ENCODE data around the gene STRADA.
A peak's percentile ranks its signal among the peaks of the same experiment; 100 is the strongest.

STRADA gene

DNA sequence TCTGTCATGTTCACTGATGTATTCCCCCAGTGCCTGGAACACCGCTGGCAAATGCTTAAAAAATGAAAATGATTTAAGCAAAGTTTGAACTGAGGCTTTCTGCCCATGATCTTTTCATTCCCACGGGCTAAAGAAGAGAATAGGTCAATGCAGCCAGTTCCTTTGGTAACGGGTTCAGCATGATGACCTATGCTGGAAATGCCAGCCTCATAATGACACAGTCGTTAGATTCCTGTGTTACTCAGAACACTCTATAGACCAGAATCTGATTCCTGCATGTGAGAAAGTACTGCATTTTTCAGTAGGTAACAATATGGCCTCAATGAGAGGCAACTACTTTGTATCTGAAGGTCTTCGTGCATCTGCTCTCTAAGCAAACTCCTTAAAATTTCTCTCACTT, 22.6 kb downstream of the STRADA start:
- Histone ChIP-seq H3K4me3 (no peak overlapping the region), H3K4me1 (no peaks in the 10 kb centered on the region), H3K27me3 (no peaks in the 10 kb centered on the region), H4K20me1 (no peaks in the 10 kb centered on the region), H3K9ac (no peak overlapping the region), H3K4me2 (no peak overlapping the region), H3K9me3 (no peaks in the 10 kb centered on the region), H3K36me3 (peaks cover 79% of the 10 kb centered on the region), H3K27ac (no peak overlapping the region)
- TF ChIP-seq Cebpa-rat (IDR thresholded peaks at IDR 0.05), result no peak

DNA sequence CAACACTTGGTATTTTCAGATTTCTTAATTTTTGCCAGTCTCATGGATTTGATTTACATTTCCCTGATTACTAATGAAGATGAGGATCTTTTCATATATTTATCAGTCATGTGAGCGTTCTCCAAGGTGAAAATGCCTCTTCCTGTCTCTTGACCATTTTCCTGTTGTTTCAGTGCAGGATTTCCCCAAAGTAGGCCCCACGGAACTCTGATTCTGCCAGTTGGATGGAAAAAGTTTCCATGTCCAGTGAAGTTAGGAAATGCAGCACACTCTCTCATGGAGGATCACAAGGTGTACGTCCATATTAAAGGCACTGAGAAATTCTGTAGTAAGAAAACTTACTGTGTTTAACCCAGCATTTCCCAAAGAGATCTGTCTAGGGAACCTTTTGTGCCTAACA, 25.2 kb downstream of the STRADA start:
- H3K27ac ChIP-seq, result no peak overlapping the region
- no peaks in the 10 kb centered on the region for H4K20me1 ChIP-seq
- H3K9me3 ChIP-seq, result no peaks in the 10 kb centered on the region
- no peak overlapping the region for H3K4me3 ChIP-seq
- no peaks in the 10 kb centered on the region for H3K27me3 ChIP-seq
- no peak for TF ChIP-seq Cebpa-rat (IDR thresholded peaks at IDR 0.05)
- H3K9ac ChIP-seq, result no peak overlapping the region
- H3K4me1 ChIP-seq, result no peaks in the 10 kb centered on the region
- H3K36me3 ChIP-seq, result peaks cover 94% of the 10 kb centered on the region
- no peak overlapping the region for H3K4me2 ChIP-seq

DNA sequence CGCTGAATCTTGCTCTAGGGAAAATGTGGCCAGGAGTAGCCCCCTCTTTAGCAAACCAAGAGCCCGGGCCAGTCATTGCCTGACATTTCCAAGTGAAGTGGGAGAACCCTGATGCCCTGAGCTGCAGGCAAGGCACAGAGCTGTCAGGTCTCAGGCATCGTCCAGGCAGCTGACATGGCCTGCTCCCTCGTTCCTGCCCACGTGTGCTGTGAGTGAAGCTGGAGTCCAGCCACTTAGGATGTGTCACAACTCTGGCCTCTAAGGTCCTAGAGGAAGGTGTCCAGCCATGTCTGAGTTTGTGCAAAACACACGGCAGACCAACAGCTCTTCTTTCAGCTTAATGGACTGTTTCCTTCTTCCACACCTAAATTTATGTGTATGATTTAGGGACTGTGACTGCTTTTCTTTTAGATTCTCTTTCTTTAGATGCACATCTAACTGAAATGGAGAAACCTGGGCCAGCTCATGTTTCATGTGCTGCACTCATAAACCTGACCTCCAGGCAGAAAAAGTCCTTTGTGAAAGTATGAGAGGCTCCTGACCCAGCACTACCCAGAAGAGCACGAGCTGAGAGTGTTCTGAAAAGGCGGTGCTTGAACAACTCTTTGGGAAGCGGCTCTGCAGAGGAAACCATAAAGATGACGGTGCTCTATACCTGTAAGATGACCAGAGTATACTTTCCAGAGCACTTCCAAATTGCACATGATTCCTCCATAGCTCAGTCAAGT, 26.9 kb downstream of the STRADA start:
- Histone ChIP-seq H3K27ac (no peak overlapping the region), H3K4me3 (no peak overlapping the region), H3K9me3 (no peaks in the 10 kb centered on the region), H3K9ac (no peak overlapping the region), H3K4me1 (no peaks in the 10 kb centered on the region), H3K4me2 (no peak overlapping the region), H3K36me3 (peaks cover 99% of the 10 kb centered on the region), H4K20me1 (no peaks in the 10 kb centered on the region), H3K27me3 (no peaks in the 10 kb centered on the region)
- TF ChIP-seq Cebpa-rat (IDR thresholded peaks at IDR 0.05), result no peak

DNA sequence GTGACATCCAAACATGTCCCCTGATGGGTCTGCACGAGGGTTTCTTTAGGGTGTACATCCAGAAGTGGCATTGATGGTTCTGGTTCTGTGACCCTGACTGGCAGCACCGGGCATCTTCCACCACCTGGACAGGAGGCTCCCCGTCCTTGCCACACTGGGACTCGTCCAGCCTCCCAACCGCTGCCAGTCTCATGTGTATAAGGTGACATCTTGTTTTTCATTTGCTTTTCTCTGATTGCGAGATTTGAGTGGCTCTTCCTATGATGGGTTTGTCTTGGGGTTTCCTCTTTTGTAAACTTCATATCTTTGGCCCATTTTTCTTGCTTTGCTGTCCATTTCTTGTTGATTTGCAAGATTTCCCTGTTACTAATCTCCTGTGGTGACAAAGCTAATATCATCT, 32.5 kb downstream of the STRADA start:
- H3K36me3 ChIP-seq, result peaks cover 97% of the 10 kb centered on the region
- no peak overlapping the region for H3K4me2 ChIP-seq
- H3K27ac ChIP-seq, result no peak overlapping the region
- no peak overlapping the region for H3K4me3 ChIP-seq
- H3K9ac ChIP-seq, result no peak overlapping the region
- TF ChIP-seq Cebpa-rat (IDR thresholded peaks at IDR 0.05), result no peak
- peaks cover 29% of the 10 kb centered on the region for H3K4me1 ChIP-seq
- H3K9me3 ChIP-seq, result no peaks in the 10 kb centered on the region
- peaks cover 28% of the 10 kb centered on the region for H4K20me1 ChIP-seq
- no peaks in the 10 kb centered on the region for H3K27me3 ChIP-seq

DNA sequence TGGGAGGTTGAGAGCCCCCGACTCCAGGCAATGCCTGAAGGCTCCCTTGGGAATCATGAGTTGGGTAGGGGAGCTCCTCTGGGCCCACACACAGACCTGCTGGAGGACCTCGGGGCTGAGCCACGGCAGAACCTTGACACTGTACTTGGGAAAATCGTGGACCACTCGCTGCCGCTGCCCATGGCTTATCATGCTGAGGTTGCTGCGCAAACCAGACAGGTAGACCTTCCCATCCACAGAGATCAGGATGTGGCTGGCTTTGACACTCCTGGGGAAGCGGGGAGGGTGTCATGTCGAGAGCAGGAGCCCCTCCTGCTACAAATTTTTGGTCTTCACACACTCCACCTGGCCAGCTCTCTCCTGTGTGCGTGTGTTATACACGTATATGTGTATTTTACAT, 34.4 kb downstream of the STRADA start:
- Histone ChIP-seq H3K9ac (no peak overlapping the region; the same call in 1 of the 2 replicates), H3K27ac (no peak overlapping the region), H3K4me2 (peak overlapping the region; percentile 50; the same call in 1 of the 2 replicates), H3K4me1 (peaks cover 49% of the 10 kb centered on the region), H3K36me3 (peaks cover 92% of the 10 kb centered on the region), H3K27me3 (no peaks in the 10 kb centered on the region), H3K4me3 (no peak overlapping the region), H3K9me3 (no peaks in the 10 kb centered on the region), H4K20me1 (peaks cover 48% of the 10 kb centered on the region)
- TF ChIP-seq Cebpa-rat (IDR thresholded peaks at IDR 0.05), result no peak

DNA sequence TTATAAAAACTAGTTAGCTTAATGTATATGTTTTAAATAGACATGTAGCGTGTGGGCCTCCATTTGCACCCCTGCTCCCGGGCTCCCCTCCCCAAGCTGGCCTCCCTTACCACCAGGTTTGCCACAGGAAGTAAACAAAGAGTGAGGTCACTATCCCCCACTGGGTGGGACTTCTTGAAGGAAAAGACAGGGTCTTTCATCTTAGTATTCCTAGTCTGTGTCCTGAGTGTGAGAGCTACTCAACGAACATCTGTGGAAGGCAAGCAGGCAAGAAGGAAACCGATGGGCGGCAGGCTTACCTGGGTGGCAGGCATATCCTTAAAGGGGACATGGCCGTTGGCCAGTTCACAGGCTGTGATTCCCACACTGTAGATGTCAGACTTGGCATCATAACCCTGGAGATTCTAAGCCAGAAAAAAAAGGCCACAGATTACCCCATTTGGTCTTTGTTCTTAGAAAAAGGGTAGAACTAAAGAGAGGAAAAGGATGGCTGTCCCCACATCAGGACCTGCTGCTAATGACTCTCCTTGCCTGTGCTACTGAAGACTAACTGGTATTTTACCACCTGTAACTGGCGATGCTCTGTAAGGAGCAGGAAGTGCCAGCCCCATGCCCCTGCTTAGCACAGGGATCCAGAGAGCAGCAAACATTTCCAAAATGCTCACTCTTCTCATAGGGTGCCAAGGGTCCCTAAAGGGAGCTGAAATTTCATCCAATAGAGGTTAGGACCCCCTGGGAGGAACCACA, 35.1 kb downstream of the STRADA start:
- no peak for TF ChIP-seq Cebpa-rat (IDR thresholded peaks at IDR 0.05)
- Histone ChIP-seq H3K9me3 (no peaks in the 10 kb centered on the region), H4K20me1 (peaks cover 49% of the 10 kb centered on the region), H3K36me3 (peaks cover 86% of the 10 kb centered on the region), H3K27me3 (no peaks in the 10 kb centered on the region), H3K9ac (peak overlapping the region; percentile 38; the same call in 1 of the 2 replicates), H3K4me2 (peak overlapping the region; percentile 50), H3K4me3 (no peak overlapping the region), H3K4me1 (peaks cover 54% of the 10 kb centered on the region), H3K27ac (no peak overlapping the region)

DNA sequence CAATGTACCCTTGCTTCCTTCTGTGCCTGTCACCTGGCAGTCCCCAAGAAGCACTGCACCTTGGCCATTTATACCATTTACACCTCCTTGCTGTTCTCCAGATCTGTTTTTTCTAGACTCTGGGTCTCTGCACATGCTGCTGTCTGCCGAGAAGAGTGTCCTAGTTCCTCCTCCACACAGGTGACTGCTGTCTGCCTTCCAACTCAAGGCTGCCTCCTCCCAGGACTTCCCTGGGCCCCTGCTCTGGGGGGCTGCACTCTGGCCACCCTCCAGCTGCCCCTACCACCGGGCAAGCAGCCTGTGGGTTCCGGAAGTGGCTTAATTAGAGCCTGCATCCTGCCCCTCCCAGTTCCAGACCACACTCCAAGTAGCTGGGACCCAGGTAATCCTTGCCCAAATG, 35.9 kb downstream of the STRADA start:
- Histone ChIP-seq H3K4me1 (peaks cover 63% of the 10 kb centered on the region), H3K27ac (peak overlapping the region; percentile 44; the same call in 1 of the 2 replicates)

DNA sequence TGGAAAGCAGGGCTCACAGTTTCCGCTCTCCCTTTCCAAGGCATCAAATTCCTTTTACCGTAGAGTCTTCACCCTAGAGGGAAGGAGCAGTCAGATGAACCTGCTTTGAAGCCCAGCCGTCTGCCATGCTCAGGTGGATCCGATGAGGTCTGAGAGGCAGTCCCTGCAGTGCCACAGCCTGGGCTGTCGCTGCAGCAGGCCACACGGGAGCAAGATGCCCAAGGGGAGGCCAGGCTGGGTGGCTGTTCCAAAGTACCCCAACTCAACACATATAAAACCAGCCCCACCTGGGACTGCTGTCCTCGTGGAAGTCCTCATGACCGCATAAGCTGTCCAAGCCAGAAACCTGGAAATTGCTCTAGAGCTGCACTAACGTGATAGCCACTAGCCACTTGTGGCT, 36.8 kb downstream of the STRADA start:
- no peak overlapping the region for H3K9ac ChIP-seq
- H3K27ac ChIP-seq, result no peak overlapping the region
- H3K9me3 ChIP-seq, result no peaks in the 10 kb centered on the region
- no peak overlapping the region for H3K4me2 ChIP-seq
- TF ChIP-seq Cebpa-rat (IDR thresholded peaks at IDR 0.05), result no peak
- no peak overlapping the region for H3K4me3 ChIP-seq
- no peaks in the 10 kb centered on the region for H3K27me3 ChIP-seq
- peaks cover 67% of the 10 kb centered on the region for H3K4me1 ChIP-seq
- H4K20me1 ChIP-seq, result peaks cover 49% of the 10 kb centered on the region
- peaks cover 69% of the 10 kb centered on the region for H3K36me3 ChIP-seq

More for the DNA sequence above, 35.9 kb downstream of the STRADA start:
- TF ChIP-seq Cebpa-rat (IDR thresholded peaks at IDR 0.05), result no peak
- H4K20me1 ChIP-seq, result peaks cover 49% of the 10 kb centered on the region
- H3K9me3 ChIP-seq, result no peaks in the 10 kb centered on the region
- peaks cover 77% of the 10 kb centered on the region for H3K36me3 ChIP-seq
- H3K27me3 ChIP-seq, result no peaks in the 10 kb centered on the region
- 0 out of 2 replicates have a peak overlapping the region, but pooled peaks have one; percentile 28 for H3K9ac ChIP-seq
- no peak overlapping the region for H3K4me3 ChIP-seq
- H3K4me2 ChIP-seq, result peak overlapping the region; percentile 50

DNA sequence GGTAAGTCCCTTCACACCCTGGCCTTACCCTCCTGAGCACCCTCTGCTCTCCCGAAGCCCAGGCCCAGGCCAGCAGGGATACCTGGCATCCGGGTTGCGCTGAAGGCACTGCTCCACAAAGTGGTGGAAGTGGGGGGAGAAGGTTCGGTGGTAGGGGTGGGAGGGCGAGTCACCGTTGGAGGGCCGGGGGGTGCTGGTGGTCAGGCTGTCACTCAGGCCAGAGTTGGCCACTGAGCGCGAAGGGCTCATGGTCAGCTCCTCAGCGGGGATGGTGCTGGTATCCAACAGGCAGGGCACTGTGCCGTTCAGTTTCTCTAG, 37.4 kb downstream of the STRADA start:
- Histone ChIP-seq H3K27ac (no peak overlapping the region), H3K27me3 (no peaks in the 10 kb centered on the region), H3K4me1 (peaks cover 67% of the 10 kb centered on the region), H3K4me2 (peak overlapping the region; percentile 100), H3K4me3 (no peak overlapping the region), H3K9ac (no peak overlapping the region; the same call in 1 of the 2 replicates), H3K9me3 (no peaks in the 10 kb centered on the region), H4K20me1 (peaks cover 49% of the 10 kb centered on the region), H3K36me3 (peaks cover 63% of the 10 kb centered on the region)
- TF ChIP-seq Cebpa-rat (IDR thresholded peaks at IDR 0.05), result no peak

All from BLaER1 (cell line).